GM23248 (cell line): ENCODE data around the gene LGR6. TPM values are rescaled to one million over a fixed set of nuclear protein-coding genes. Genes with fewer than 3 reads are reported as not detected.

Experiments
- DNase-seq: peaks from one replicate; pipeline ENCODE4 v3.0.0-alpha.2; 2015
- H2AFZ ChIP-seq: fragments of 200-600 bp; sonication (generic); 2 replicates; pipeline ENCODE4 v1.6.1; 2016; ENCODE audit warnings: antibody characterized with exemption
- H3F3A ChIP-seq: fragments of 200-600 bp; sonication (generic); 2 replicates; pipeline ENCODE4 v1.6.1; 2016; ENCODE audit warnings: mild to moderate bottlenecking, antibody characterized with exemption, mixed run types; ENCODE audit not compliant: insufficient read depth
- H3K27ac ChIP-seq: fragments of 200-600 bp; sonication (generic); 2 replicates; pipeline ENCODE4 v1.5.1; 2016; ENCODE audit warnings: mild to moderate bottlenecking
- H3K27me3 ChIP-seq: fragments of 200-600 bp; sonication (generic); replicated peaks from 2 replicates; pipeline ENCODE4 v1.6.1; 2016; ENCODE audit warnings: mild to moderate bottlenecking; ENCODE audit not compliant: insufficient read depth
- H3K36me3 ChIP-seq: fragments of 200-600 bp; sonication (generic); 2 replicates; pipeline ENCODE4 v1.6.1; 2016; ENCODE audit warnings: low read depth, mild to moderate bottlenecking
- H3K4me1 ChIP-seq: fragments of 200-600 bp; sonication (generic); 2 replicates; pipeline ENCODE4 v1.6.1; 2016; ENCODE audit warnings: mild to moderate bottlenecking; ENCODE audit not compliant: insufficient read depth
- H3K4me2 ChIP-seq: fragments of 200-600 bp; sonication (generic); one replicate; pipeline ENCODE4 v1.6.1; 2016; ENCODE audit warnings: mild to moderate bottlenecking; ENCODE audit not compliant: unreplicated experiment
- H3K4me3 ChIP-seq: fragments of 200-600 bp; sonication (generic); 2 replicates; pipeline ENCODE4 v1.5.1; 2016; ENCODE audit warnings: mild to moderate bottlenecking
- H3K79me2 ChIP-seq: fragments of 200-600 bp; sonication (generic); 2 replicates; pipeline ENCODE4 v1.6.1; 2016; ENCODE audit warnings: mild to moderate bottlenecking; ENCODE audit not compliant: insufficient read depth
- H3K9ac ChIP-seq: fragments of 200-600 bp; sonication (generic); 2 replicates; pipeline ENCODE4 v1.6.1; 2016; ENCODE audit warnings: mild to moderate bottlenecking
- H3K9me2 ChIP-seq: fragments of 200-600 bp; sonication (generic); 2 replicates; pipeline ENCODE4 v1.6.1; 2016; ENCODE audit warnings: mixed run types, mild to moderate bottlenecking, moderate library complexity; ENCODE audit not compliant: insufficient read depth
- H3K9me3 ChIP-seq: fragments of 200-600 bp; sonication (generic); one replicate; pipeline ENCODE4 v1.6.1; 2017; ENCODE audit warnings: low read depth
- H4K20me1 ChIP-seq: fragments of 200-600 bp; sonication (generic); 2 replicates; pipeline ENCODE4 v1.6.0; 2016; ENCODE audit not compliant: insufficient read depth
- EZH2 ChIP-seq: fragments of 200-600 bp; sonication (generic); IDR thresholded peaks from 2 replicates; pipeline ENCODE4 v1.6.1; 2018; ENCODE audit warnings: antibody characterized with exemption, mild to moderate bottlenecking; ENCODE audit not compliant: insufficient read depth, poor library complexity, severe bottlenecking
- EZH2phosphoT487 ChIP-seq: fragments of 200-600 bp; sonication (generic); IDR thresholded peaks from 2 replicates; pipeline ENCODE4 v1.6.1; 2018; ENCODE audit warnings: antibody characterized with exemption, moderate library complexity, mild to moderate bottlenecking, low read depth; ENCODE audit not compliant: insufficient read depth
- WGBS, 2 experiments: methylation state at CpG; one replicate each; pipeline ENCODE4 v1.1.6; 2015 to 2017; ENCODE audit warnings: low lambda C conversion rate in 2 of 2, low coverage in 1 of 2; ENCODE audit errors: missing lambda C conversion rate in 2 of 2; 5-methylcytosine and 5-hydroxymethylcytosine counted together
- in situ Hi-C: fragments of 300-500 bp; cut with MboI; formaldehyde crosslinking; loops from 2 replicates; pipeline ENCODE4 v1.15.0; 2020
- polyA plus RNA-seq: library from polyadenylated mRNA; unstranded; fragments of >200 nt; fragmentation: Nextera tagmentation; extraction: Ambion mirVana; gene quantifications from 2 replicates; pipeline ENCODE4 v1.2.1, GENCODE V29; 2016
- total RNA-seq: library from RNA; depleted of rRNA; stranded (reverse); fragments of >200 nt; shearing (Covaris generic); gene quantifications from 2 replicates; pipeline ENCODE4 v1.2.3, GENCODE V29; 2014

LGR6 gene
- total and polyA plus RNA-seq, 2 experiments from 2014 or later = not detected

DNA sequence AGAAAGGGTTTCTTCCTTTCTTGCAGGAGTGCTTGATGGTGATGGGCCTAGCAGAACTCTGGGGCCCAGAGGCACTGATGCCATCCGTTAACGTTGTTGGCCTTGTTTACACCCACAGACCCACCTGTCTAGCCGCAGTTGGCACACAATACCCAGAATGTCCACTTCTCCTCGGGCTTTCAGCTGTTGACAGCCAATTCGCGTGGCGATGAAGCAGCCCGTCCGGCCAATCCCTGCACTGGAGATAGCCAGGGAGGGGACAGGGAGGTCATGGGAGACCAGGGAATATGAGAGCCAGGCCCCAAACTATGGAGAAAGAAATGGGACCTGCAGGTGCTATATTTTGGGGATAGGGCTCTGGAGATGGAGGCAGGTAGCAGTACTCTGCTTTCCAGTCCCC is 43.4 kb upstream of the LGR6 start:
- in situ Hi-C loops = no loop called here
- H3K4me1 ChIP-seq = peaks cover 7% of the 10 kb centered on the region; the same call in 1 of the 2 replicates
- H3K9me3 ChIP-seq = no peaks in the 10 kb centered on the region
- H3K9ac ChIP-seq = no peak overlapping the region
- 0 out of 2 replicates have a peak, but pooled peaks cover 5% of the 10 kb centered on the region for H3K27me3 ChIP-seq
- H3K4me2 ChIP-seq = no peak overlapping the region
- H4K20me1 ChIP-seq = no peaks in the 10 kb centered on the region
- 0 out of 2 replicates have a peak, but pooled peaks cover 4% of the 10 kb centered on the region for H3K79me2 ChIP-seq
- H3K4me3 ChIP-seq = no peak overlapping the region
- H3K27ac ChIP-seq = no peak overlapping the region
- TF ChIP-seq EZH2phosphoT487 (no peak), EZH2 (no peak)
- H3F3A ChIP-seq = no peaks in the 10 kb centered on the region
- DNase-seq = no peak
- no peak overlapping the region for H2AFZ ChIP-seq
- H3K36me3 ChIP-seq = no peaks in the 10 kb centered on the region
- 81 to 85% methylated on average over 9 of the region's 9 CpGs for WGBS, 2 experiments
- no peaks in the 10 kb centered on the region for H3K9me2 ChIP-seq

DNA sequence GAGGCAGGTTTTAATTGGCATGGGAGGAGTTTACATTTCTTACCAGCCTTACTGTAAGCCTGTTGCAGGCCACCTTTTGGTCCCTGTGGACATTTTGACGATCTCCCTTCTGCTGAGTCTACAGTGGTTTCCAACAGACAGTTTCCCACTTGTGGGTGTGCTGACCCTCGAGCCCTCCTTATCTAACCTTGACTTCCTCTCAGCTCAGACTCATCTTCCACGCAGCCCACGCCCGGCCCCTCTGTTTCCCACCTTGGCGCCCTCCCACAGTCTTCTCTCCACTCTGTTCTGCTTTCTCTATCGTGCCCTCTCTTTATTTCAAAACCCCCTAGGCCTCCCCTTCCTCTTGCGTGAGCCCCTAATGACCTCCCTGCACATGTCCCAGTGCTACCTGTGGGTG is 43.0 kb upstream of the LGR6 start:
- no peaks in the 10 kb centered on the region for H3K36me3 ChIP-seq
- no peak overlapping the region for H3K27ac ChIP-seq
- H3K9ac ChIP-seq = no peak overlapping the region
- H3K9me3 ChIP-seq = no peaks in the 10 kb centered on the region
- DNase-seq = no peak
- H3K79me2 ChIP-seq = no peaks in the 10 kb centered on the region
- WGBS, 2 experiments = 85 to 90% methylated on average over 8 of the region's 8 CpGs
- H3K4me2 ChIP-seq = no peak overlapping the region
- no peaks in the 10 kb centered on the region for H3F3A ChIP-seq
- H3K27me3 ChIP-seq = 0 out of 2 replicates have a peak, but pooled peaks cover 5% of the 10 kb centered on the region
- no peak overlapping the region for H3K4me3 ChIP-seq
- no peaks in the 10 kb centered on the region for H3K9me2 ChIP-seq
- no peaks in the 10 kb centered on the region for H4K20me1 ChIP-seq
- TF ChIP-seq EZH2 (no peak), EZH2phosphoT487 (no peak)
- H2AFZ ChIP-seq = no peak overlapping the region
- in situ Hi-C loops = no loop called here
- H3K4me1 ChIP-seq = 0 out of 2 replicates have a peak, but pooled peaks cover 3% of the 10 kb centered on the region

DNA sequence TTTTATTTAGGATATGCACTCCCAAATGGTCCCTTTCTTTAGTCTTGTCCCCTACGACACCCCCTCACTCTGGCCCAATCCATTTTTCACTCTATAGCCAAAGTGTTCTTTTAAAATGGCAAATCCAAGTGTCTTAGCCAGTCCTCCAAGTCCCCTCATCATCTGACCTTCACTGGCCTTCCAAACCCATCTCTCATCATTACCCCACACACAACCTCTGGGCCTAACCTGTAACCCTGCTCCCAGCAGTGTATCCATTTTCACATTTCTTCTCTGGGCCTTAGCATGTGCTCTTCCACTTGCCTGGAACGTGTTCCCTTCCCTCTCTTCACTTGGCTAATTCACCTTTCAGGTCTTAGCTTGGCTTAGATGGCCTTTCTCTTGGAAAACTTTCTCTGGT is 42.6 kb upstream of the LGR6 start:
- 63 to 68% methylated on average over 2 of the region's 2 CpGs for WGBS, 2 experiments
- Histone ChIP-seq H4K20me1 (no peaks in the 10 kb centered on the region), H3K9me3 (no peaks in the 10 kb centered on the region), H3K36me3 (no peaks in the 10 kb centered on the region), H3K4me2 (no peak overlapping the region), H3K9ac (no peak overlapping the region), H2AFZ (no peak overlapping the region), H3F3A (no peaks in the 10 kb centered on the region), H3K79me2 (no peaks in the 10 kb centered on the region), H3K9me2 (no peaks in the 10 kb centered on the region), H3K4me3 (no peak overlapping the region), H3K27me3 (0 out of 2 replicates have a peak, but pooled peaks cover 5% of the 10 kb centered on the region), H3K27ac (no peak overlapping the region), H3K4me1 (0 out of 2 replicates have a peak, but pooled peaks cover 3% of the 10 kb centered on the region)
- in situ Hi-C loops = no loop called here
- no peak for TF ChIP-seq EZH2phosphoT487
- DNase-seq = no peak

DNA sequence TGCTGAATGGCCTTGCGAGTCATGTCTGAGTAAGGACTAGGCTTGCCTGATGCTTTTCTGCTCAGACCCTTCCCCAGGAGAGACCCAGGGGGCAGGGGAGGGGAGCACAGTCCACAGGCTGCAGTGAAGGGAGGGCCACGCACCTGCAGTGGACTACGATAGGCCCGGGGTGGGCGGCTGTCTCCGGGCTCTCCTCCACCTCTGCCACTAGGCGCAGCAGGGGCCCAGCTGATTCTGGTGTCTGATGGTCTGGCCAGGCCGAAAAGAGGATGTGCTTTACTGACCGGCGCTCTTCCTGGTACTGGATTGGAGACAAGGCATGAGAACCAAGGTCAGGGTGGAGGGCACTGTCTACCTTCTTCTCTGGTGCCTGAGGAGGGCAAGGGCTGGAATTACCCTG is 41.2 kb upstream of the LGR6 start:
- TF ChIP-seq EZH2 (no peak), EZH2phosphoT487 (no peak)
- 86 to 87% methylated on average over 10 of the region's 10 CpGs for WGBS, 2 experiments
- no peaks in the 10 kb centered on the region for H3K79me2 ChIP-seq
- in situ Hi-C loops = no loop called here
- H2AFZ ChIP-seq = no peak overlapping the region
- no peak for DNase-seq
- H3K4me2 ChIP-seq = no peak overlapping the region
- H3K4me3 ChIP-seq = no peak overlapping the region
- H3F3A ChIP-seq = no peaks in the 10 kb centered on the region
- no peaks in the 10 kb centered on the region for H3K36me3 ChIP-seq
- H3K4me1 ChIP-seq = 0 out of 2 replicates have a peak, but pooled peaks cover 3% of the 10 kb centered on the region
- no peak overlapping the region for H3K27ac ChIP-seq
- no peaks in the 10 kb centered on the region for H3K9me2 ChIP-seq
- 0 out of 2 replicates have a peak, but pooled peaks cover 5% of the 10 kb centered on the region for H3K27me3 ChIP-seq
- H3K9me3 ChIP-seq = no peaks in the 10 kb centered on the region
- no peaks in the 10 kb centered on the region for H4K20me1 ChIP-seq
- H3K9ac ChIP-seq = no peak overlapping the region

DNA sequence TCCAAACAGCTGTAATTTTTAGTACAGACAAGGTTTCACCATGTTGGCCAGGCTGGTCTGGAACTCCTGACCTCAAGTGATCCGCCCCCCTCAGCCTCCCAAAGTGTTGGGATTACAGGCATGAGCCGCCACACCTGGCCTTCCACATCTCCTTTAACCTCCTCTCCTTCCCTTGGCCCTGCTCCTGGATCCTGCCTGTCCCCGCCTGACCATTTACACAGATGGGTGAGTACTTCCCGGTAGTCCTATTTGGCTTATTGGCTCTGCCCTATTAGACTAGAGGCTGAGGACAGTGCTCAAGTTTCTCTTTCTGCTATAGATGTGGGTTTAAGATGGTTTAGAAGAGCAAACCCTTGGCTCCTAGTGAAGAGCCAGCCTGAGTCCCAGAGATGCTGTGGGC is 40.3 kb upstream of the LGR6 start:
- no peak overlapping the region for H3K9ac ChIP-seq
- no peaks in the 10 kb centered on the region for H3K9me2 ChIP-seq
- 0 out of 2 replicates have a peak, but pooled peaks cover 3% of the 10 kb centered on the region for H3K4me1 ChIP-seq
- no peaks in the 10 kb centered on the region for H3K36me3 ChIP-seq
- H3F3A ChIP-seq = no peaks in the 10 kb centered on the region
- no peak overlapping the region for H2AFZ ChIP-seq
- no peak for DNase-seq
- no peaks in the 10 kb centered on the region for H3K9me3 ChIP-seq
- no peaks in the 10 kb centered on the region for H4K20me1 ChIP-seq
- in situ Hi-C loops = no loop called here
- H3K4me2 ChIP-seq = no peak overlapping the region
- TF ChIP-seq EZH2 (no peak), EZH2phosphoT487 (no peak)
- no peaks in the 10 kb centered on the region for H3K79me2 ChIP-seq
- 0 out of 2 replicates have a peak, but pooled peaks cover 5% of the 10 kb centered on the region for H3K27me3 ChIP-seq
- 69 to 73% methylated on average over 4 of the region's 4 CpGs for WGBS, 2 experiments
- no peak overlapping the region for H3K4me3 ChIP-seq
- H3K27ac ChIP-seq = no peak overlapping the region
